Urothelium cell line (cell line): ENCODE measurements around the gene CEPT1.
A peak's percentile ranks its signal among the peaks of the same experiment; 100 is the strongest.
"Not testable (repeated sequence)": the region's sequence is repeated elsewhere in the genome, so short reads cannot be mapped to it uniquely, and the experiment has no call there.

ENCODE experiments used
- DNase-seq: peaks from one replicate; pipeline ENCODE4 v3.0.0; 2011; ENCODE audit warnings: low spot score, mixed read lengths
- FAIRE-seq: peaks from 2 replicates; lab custom pipeline; 2011; peaks lifted over from hg19 to GRCh38; lab: Jason Lieb, UNC

Gene CEPT1

GRCh38 chr1:111205714-111206050 lies 65.7 kb downstream of the CEPT1 start:
- DNase-seq (no peak), FAIRE-seq (no peak)

- no peak for DNase-seq
- FAIRE-seq = no peak
Measured at GRCh38 chr1:111208921-111209320, 68.9 kb downstream of the CEPT1 start.

- DNase-seq (no peak), FAIRE-seq (no peak)
Measured at GRCh38 chr1:111209622-111210021, 69.6 kb downstream of the CEPT1 start.

GRCh38 chr1:111211921-111212320 lies 71.9 kb downstream of the CEPT1 start:
- no peak for FAIRE-seq
- DNase-seq = no peak

- FAIRE-seq = no peak
- DNase-seq = no peak
Measured at GRCh38 chr1:111212634-111213335, 72.8 kb downstream of the CEPT1 start.

GRCh38 chr1:111213412-111213811 lies 73.4 kb downstream of the CEPT1 start:
- FAIRE-seq (no peak), DNase-seq (no peak)

GRCh38 chr1:111214074-111214801 lies 74.2 kb downstream of the CEPT1 start:
- FAIRE-seq = no peak

GRCh38 chr1:111214884-111215283 lies 74.9 kb downstream of the CEPT1 start:
- no peak for DNase-seq
- FAIRE-seq = no peak

More at GRCh38 chr1:111214074-111214801, 74.2 kb downstream of the CEPT1 start:
- DNase-seq = no peak

GRCh38 chr1:111215285-111215684 lies 75.3 kb downstream of the CEPT1 start:
- not testable (repeated sequence) for FAIRE-seq, DNase-seq

- no peak for FAIRE-seq
Measured at GRCh38 chr1:111216751-111217150, 76.7 kb downstream of the CEPT1 start.

GRCh38 chr1:111217183-111217910 lies 77.3 kb downstream of the CEPT1 start:
- no peak for FAIRE-seq
- no peak for DNase-seq

More at GRCh38 chr1:111216751-111217150, 76.7 kb downstream of the CEPT1 start:
- no peak for DNase-seq

- no peak for FAIRE-seq
- DNase-seq = no peak
Measured at GRCh38 chr1:111218701-111219556, 78.9 kb downstream of the CEPT1 start.

GRCh38 chr1:111219557-111220286 lies 79.7 kb downstream of the CEPT1 start:
- FAIRE-seq = no peak
- DNase-seq = no peak

GRCh38 chr1:111220302-111220890 lies 80.4 kb downstream of the CEPT1 start:
- DNase-seq = no peak
- no peak for FAIRE-seq

GRCh38 chr1:111221276-111221632 lies 81.2 kb downstream of the CEPT1 start:
- no peak for DNase-seq
- no peak for FAIRE-seq

- no peak for DNase-seq
- no peak for FAIRE-seq
Measured at GRCh38 chr1:111221633-111222291, 81.7 kb downstream of the CEPT1 start.

GRCh38 chr1:111222308-111223125 lies 82.5 kb downstream of the CEPT1 start:
- peak; percentile 92 for DNase-seq
- no peak for FAIRE-seq

GRCh38 chr1:111223126-111223685 lies 83.2 kb downstream of the CEPT1 start:
- no peak for DNase-seq
- no peak for FAIRE-seq
